Panc1 (cell line): ENCODE data around the gene RBM19. TPM values are rescaled to one million over a fixed set of nuclear protein-coding genes. Genes with fewer than 3 reads are reported as not detected.

Experiments used
- ATAC-seq: fragments of 200-7000 bp; cut with Tn5 transposase; 2 replicates; pipeline ENCODE4 v1.9.1; 2020; ENCODE audit warnings: mild to moderate bottlenecking, moderate library complexity
- BruUV-seq: library from RNA; stranded (reverse); fragments of 400-500 nt; replicated peaks from 2 replicates; lab custom pipeline; 2021; lab: Mats Ljungman, UMichigan
- CTCF ChIA-PET: fragments of 300-600 bp; sonication (Branson Sonifier 250); formaldehyde crosslinking; loops from one replicate; lab custom pipeline; 2022; ENCODE audit warnings: antibody characterized with exemption; lab: Charles Lee
- POLR2A ChIA-PET: fragments of 300-600 bp; sonication (Branson Sonifier 250); formaldehyde crosslinking; loops from one replicate; lab custom pipeline; 2022; ENCODE audit warnings: antibody characterized with exemption; lab: Charles Lee
- DNase-seq: peaks from one replicate; pipeline ENCODE4 v3.0.0-alpha.2; 2010; ENCODE audit warnings: low read depth, low spot score
- H3K27ac ChIP-seq: 2 replicates; pipeline ENCODE4 v1.5.1; 2011; ENCODE audit warnings: mild to moderate bottlenecking, low read length, inconsistent platforms
- H3K27me3 ChIP-seq: fragments of 200-500 bp; sonication (Bioruptor generic); 2 replicates; pipeline ENCODE4 v1.6.0; 2014; ENCODE audit warnings: low read length, inconsistent platforms; ENCODE audit not compliant: control insufficient read depth, insufficient read depth
- H3K36me3 ChIP-seq: fragments of 200-500 bp; sonication (Bioruptor generic); 2 replicates; pipeline ENCODE4 v1.5.1; 2014; ENCODE audit warnings: inconsistent platforms, mild to moderate bottlenecking, low read length, moderate library complexity; ENCODE audit not compliant: control insufficient read depth, insufficient read depth
- H3K4me1 ChIP-seq: 2 replicates; pipeline ENCODE4 v1.5.1; 2011; ENCODE audit warnings: inconsistent platforms, mild to moderate bottlenecking, low read length, moderate library complexity; ENCODE audit not compliant: control insufficient read depth, insufficient read depth
- H3K4me3 ChIP-seq, 2 experiments: 2 replicates each; pipeline ENCODE4 v1.5.1; 2011 to 2012; ENCODE audit warnings: low read depth in 2 of 2, low read length in 2 of 2, mild to moderate bottlenecking in 2 of 2, inconsistent platforms in 1 of 2, moderate library complexity in 1 of 2
- H3K9me3 ChIP-seq: fragments of 200-500 bp; sonication (Bioruptor generic); 2 replicates; pipeline ENCODE4 v1.5.1; 2014; ENCODE audit warnings: low read depth, mild to moderate bottlenecking, inconsistent platforms, low read length, moderate library complexity; ENCODE audit not compliant: control insufficient read depth, insufficient read depth
- CTCF ChIP-seq: fragments of 450-650 bp; IDR thresholded peaks from 2 replicates; pipeline ENCODE4 v1.5.1; 2017; ENCODE audit warnings: mild to moderate bottlenecking
- POLR2AphosphoS5 ChIP-seq: IDR thresholded peaks from 2 replicates; pipeline ENCODE4 v1.6.1; 2012; ENCODE audit warnings: mild to moderate bottlenecking, low read depth, low read length, moderate library complexity
- REST ChIP-seq, 2 experiments: IDR thresholded peaks; 2 replicates each; pipeline ENCODE4 v1.6.1; 2011 to 2012; ENCODE audit warnings: low read depth in 2 of 2, control low read depth in 1 of 2, low read length in 1 of 2, mild to moderate bottlenecking in 1 of 2, moderate library complexity in 1 of 2; ENCODE audit not compliant: insufficient read depth in 1 of 2
- SIN3A ChIP-seq: IDR thresholded peaks from 2 replicates; pipeline ENCODE4 v1.6.1; 2012; ENCODE audit warnings: low read depth, mild to moderate bottlenecking, low read length, moderate library complexity, borderline replicate concordance; ENCODE audit not compliant: insufficient read depth
- TCF7L2 ChIP-seq: IDR thresholded peaks from 2 replicates; pipeline ENCODE4 v1.6.1; 2011; ENCODE audit warnings: mild to moderate bottlenecking, low read depth, low read length, inconsistent platforms
- in situ Hi-C: cut with HindIII; loops from 2 replicates; pipeline ENCODE4 v1.10.0; 2016; ENCODE audit warnings: low sequenced_read_pairs, low pct_unique_long_range_greater_than_20kb
- intact Hi-C: fragments of 100-400 bp; cut with micrococcal nuclease; formaldehyde crosslinking; loops from one replicate; pipeline ENCODE4 v1.10.0; 2022; ENCODE audit not compliant: unreplicated experiment
- total RNA-seq: library from RNA; stranded (reverse); gene quantifications from one replicate; pipeline ENCODE4 v1.2.1, GENCODE V29; 2021; ENCODE audit not compliant: unreplicated experiment

The RBM19 gene
- total RNA-seq, 1 experiment from 2014 or later: 44.8 TPM

GRCh38 chr12:113854385-113855142 is 111.6 kb downstream of the RBM19 start:
- ChIA-PET POLR2A (no interaction called here), CTCF (no interaction called here)
- no peaks in the 10 kb centered on the region for H3K27me3 ChIP-seq
- H3K36me3 ChIP-seq: no peaks in the 10 kb centered on the region
- TF ChIP-seq POLR2AphosphoS5: no peak
- TF ChIP-seq TCF7L2: no peak
- TF ChIP-seq SIN3A: no peak
- no peak for TF ChIP-seq REST (IDR thresholded peaks at IDR 0.05; ENCODE audit: insufficient read depth in 1 of 2, low read depth in 2 of 2, low read length in 1 of 2)
- TF ChIP-seq CTCF: no peak
- no peak for DNase-seq
- BruUV-seq: no TSS peak
- ATAC-seq: no peak
- H3K4me1 ChIP-seq: no peaks in the 10 kb centered on the region
- no peak overlapping the region for H3K27ac ChIP-seq
- intact Hi-C loops (no loop called here), in situ Hi-C loops (no loop called here)
- H3K9me3 ChIP-seq: no peaks in the 10 kb centered on the region
- no peak overlapping the region for H3K4me3 ChIP-seq

- no peaks in the 10 kb centered on the region for H3K9me3 ChIP-seq
- intact Hi-C loops: no loop called here
- no peak overlapping the region for H3K27ac ChIP-seq
- no TSS peak for BruUV-seq
- H3K4me1 ChIP-seq: no peaks in the 10 kb centered on the region
- no peaks in the 10 kb centered on the region for H3K27me3 ChIP-seq
- ChIA-PET POLR2A (no interaction called here), CTCF (no interaction called here)
- in situ Hi-C loops: no loop called here
- no peaks in the 10 kb centered on the region for H3K36me3 ChIP-seq
- no peak for TF ChIP-seq SIN3A
- TF ChIP-seq POLR2AphosphoS5: no peak
- no peak for TF ChIP-seq TCF7L2
- TF ChIP-seq REST (IDR thresholded peaks at IDR 0.05; ENCODE audit: insufficient read depth in 1 of 2, low read depth in 2 of 2, low read length in 1 of 2): no peak
- no peak for TF ChIP-seq CTCF
- H3K4me3 ChIP-seq: no peak overlapping the region
- DNase-seq: no peak
- ATAC-seq: no peak
These were observed 112.6 kb downstream of the RBM19 start for GRCh38 chr12:113853491-113853890.
